HUDEP-2 (cell line): Measurements from ENCODE around the gene MTNR1B.

Source experiments
- DNase-seq, 76 experiments: peaks; one replicate each; lab custom pipeline; 2025; ENCODE audit not compliant: unreplicated experiment in 76 of 76; lab: John Stamatoyannopoulos, UW

Gene MTNR1B

DNA sequence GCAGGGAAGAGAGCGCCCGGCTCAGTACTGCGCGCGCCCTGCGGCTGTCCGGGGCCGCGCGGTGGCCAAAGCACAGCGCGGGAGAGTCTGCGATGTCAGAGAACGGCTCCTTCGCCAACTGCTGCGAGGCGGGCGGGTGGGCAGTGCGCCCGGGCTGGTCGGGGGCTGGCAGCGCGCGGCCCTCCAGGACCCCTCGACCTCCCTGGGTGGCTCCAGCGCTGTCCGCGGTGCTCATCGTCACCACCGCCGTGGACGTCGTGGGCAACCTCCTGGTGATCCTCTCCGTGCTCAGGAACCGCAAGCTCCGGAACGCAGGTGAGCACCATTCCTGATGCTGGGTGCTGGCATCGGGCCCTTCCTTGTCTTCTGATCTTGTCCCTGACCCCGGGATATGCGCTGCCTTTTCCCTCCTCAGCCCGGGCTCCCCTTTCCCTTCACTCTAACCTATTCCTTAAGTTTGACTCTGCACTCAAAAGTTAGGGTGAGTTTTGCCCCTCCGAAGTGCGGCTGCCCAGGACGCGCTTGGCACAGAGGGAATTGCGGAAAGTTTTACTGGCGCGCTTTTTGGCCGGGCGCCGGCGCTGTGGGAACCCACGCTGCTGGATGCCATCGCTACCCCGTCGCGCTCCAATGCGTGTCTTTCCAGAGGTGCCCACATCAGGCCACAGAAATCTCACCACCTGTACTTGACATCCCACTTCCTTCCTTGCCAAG is at the start of gene MTNR1B:
Gene MTNR1B, plus strand, starts transcription at position 18 of the 714 bp plus-strand sequence. Its CDS starts 75 bp downstream, at position 93.
- DNase-seq, result no peak

DNA sequence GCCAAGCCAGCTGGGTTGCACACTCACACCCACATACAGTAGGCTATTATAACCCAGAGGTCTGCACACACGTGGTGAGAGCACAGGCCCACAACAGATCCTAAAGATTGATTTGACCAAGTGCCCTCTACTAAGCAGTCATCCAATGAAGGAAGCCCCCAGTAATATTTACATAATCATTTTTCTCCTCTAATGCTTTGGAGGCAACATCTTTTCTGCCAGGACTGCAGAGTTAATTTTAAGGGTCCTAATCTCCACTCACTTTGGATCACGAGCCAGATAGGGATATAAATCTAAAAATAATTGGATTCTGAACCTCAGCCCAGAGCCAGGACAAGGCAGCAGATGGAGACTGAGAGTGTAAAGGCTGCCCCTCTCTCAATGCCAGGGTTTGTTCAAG is 49.1 kb upstream of the MTNR1B start:
- no peak for DNase-seq

GRCh38 chr11:92922731-92923130 is 46.7 kb upstream of the MTNR1B start:
- no peak for DNase-seq

GRCh38 chr11:92929246-92929645 is 40.2 kb upstream of the MTNR1B start:
- no peak for DNase-seq

GRCh38 chr11:92929653-92930052 is 39.8 kb upstream of the MTNR1B start:
- no peak for DNase-seq

GRCh38 chr11:92931746-92932422 is 37.6 kb upstream of the MTNR1B start:
- no peak for DNase-seq

GRCh38 chr11:92939305-92939704 is 30.1 kb upstream of the MTNR1B start:
- DNase-seq, result no peak

- peak in 12 of 76 experiments; percentile 1 to 38 (median 9) for DNase-seq
Measured at GRCh38 chr11:92941676-92942571, 27.5 kb upstream of the MTNR1B start.

- no peak for DNase-seq
Measured at GRCh38 chr11:92946707-92947106, 22.7 kb upstream of the MTNR1B start.

GRCh38 chr11:92948116-92948515 is 21.3 kb upstream of the MTNR1B start:
- DNase-seq, result no peak

DNA sequence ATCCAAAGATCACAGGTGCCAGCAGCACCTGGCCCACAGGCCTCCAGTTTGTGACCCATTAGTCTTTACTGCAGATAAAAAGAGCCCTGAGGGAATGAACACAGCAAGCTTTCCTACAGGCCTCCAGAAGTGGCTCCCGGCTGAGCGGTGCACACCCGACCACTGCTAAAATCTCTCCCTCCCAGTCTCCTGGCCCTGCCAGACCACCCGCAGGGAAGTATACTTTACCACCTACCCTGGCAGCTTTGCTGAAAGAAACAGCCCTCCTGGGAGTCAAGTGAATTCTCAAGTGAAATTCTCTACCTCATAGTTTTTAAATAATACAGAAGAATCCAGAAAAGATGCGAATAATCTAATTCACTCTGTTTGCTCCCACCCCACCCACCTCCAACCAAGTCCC is 15.4 kb upstream of the MTNR1B start:
- no peak for DNase-seq

DNA sequence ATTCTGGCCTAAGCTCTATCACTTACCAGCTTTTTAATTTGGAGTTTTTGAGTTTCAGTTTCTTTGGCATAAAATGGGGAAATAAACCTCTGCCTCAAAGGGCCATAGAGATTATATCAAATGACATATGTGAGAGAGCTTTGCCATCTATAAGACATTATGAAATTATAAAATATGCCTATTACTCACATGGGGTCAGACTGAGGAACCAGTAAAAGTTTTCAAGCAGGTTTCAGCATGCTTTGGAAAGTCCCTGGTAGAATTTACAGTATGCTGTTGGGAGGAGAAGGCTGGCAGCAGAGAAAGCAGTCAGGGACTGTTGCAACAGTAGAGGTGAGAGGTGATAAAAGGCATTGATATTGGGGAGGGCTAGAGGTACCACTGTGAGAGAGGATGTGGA is 13.6 kb upstream of the MTNR1B start:
- no peak for DNase-seq

- DNase-seq, result no peak
Measured at GRCh38 chr11:92960886-92961285, 8.6 kb upstream of the MTNR1B start.

DNA sequence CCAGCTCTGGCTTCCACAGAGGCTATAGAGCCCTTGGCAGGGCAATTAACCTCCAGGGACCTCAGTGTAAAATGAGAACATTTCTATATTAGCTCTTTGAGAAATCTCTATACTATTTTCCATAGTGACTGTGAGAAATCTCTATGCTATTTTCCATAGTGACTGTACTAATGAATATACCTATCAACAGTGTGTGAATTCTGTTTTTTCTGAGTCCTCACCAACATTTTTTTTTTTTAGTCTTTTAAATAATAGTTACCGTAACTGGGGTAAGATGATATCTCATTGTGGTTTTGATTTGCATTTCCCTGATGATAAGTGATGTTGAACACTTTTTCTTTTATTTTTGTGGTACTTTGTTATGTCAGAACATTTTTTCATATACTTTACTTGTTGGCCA is 7.0 kb upstream of the MTNR1B start:
- no peak for DNase-seq

- DNase-seq, result no peak
Measured at GRCh38 chr11:92964471-92964870, 5.0 kb upstream of the MTNR1B start.

GRCh38 chr11:92965196-92965595 is 4.3 kb upstream of the MTNR1B start:
- DNase-seq, result no peak

DNA sequence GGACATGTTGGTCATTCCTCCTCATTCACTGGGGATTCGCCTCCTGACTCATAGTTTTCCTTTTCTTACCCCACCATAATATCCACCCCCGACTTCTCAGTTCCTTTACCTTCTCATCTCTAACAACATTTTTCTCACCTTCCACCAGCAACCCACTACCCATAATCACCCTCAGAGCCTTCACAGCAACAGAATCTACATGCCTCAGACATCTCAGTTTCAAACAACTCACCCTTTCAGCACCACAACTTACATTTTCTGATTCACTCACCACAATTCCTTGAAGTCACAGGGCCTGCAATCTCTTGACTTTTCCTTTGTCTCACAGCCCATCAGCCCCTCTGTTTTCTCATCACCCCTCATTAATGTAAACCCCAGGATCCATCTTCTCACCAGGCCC is 2.3 kb upstream of the MTNR1B start:
- DNase-seq, result no peak

GRCh38 chr11:92967867-92968266 is 1.6 kb upstream of the MTNR1B start:
- DNase-seq, result no peak

DNA sequence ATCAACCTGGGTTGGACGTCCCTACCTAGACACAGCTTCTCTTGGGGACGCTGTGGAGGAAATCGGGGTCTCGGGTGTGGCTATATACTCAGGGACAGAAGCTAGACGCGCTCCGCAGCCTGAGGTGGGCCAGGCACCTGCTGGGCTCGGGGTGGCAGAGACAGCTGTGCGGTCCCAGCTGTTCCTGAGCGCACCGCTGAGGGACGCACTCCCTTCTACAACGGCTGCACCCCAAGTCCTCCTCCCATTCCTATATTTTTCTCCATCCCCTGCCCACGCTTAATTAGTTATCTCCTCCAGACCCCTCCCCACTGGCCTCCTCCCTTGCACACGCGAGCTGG is 188 bp upstream of the MTNR1B start:
- DNase-seq, result no peak

DNA sequence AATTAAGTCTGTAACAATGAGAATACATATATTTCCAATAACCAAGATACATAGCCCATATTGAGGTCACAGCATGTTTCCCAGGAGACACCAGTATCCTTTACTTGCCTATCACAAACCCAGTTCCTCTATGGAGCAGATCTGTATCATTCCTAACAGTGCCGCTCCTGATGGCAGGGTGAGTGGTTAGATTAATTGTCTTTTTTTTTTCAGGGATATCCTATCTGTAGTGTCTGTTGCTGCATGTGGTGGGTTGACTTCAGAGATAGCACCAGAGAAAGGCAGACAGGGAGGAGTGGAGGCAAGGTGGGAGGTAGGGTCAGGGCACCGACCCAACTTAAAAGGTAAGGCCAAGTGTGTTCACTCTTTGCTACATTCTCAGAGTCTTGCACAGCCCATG is 2.8 kb downstream of the MTNR1B start:
- no peak for DNase-seq

DNA sequence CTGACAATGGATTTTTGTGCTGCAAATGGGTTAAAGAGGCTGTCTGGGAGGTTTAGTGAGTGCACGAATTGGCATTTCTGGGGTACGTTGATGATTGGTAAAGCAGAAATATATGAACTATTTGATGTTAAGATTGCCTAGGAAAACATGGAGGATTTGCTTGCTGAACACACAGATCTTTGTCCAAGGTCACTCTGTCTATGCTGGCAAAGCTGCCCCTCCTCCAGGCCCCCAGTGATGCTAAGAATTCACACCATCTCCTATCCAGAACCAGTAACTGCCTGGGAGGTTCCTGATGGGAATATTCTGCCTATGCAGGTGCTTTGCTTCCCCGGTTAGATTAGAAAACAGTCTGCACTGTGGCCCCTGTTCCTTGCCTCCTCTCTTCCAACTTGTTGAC is 5.8 kb downstream of the MTNR1B start:
- no peak for DNase-seq

DNA sequence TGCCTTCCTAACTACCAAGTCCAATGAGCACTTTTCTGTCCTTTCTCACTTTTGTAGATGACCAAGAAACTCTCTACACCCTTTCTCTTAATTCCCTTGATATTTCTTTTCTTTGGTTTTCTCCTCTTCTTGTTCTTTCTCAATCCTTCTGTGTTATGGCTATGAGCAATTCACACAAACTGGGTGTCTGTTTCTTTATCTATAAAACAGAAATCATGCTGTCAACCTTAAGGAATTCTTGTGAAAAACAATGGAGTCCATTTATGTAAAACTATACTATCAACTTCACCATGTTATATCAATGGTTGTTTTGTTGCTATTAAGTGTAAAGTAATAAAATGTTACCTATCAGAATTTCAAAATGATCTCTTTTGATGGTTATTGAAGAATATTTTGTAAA is 7.2 kb downstream of the MTNR1B start:
- no peak for DNase-seq
